ENCODE results near the gene JAM3. TPM values are rescaled to one million over a fixed set of nuclear protein-coding genes. Genes with fewer than 3 reads are reported as not detected.
"Not testable (repeated sequence)": the region's sequence is repeated elsewhere in the genome, so short reads cannot be mapped to it uniquely, and the experiment has no call there.

The JAM3 gene
- total RNA-seq, 2 experiments from 2014 or later: 24.9 to 26.8 TPM

DNA sequence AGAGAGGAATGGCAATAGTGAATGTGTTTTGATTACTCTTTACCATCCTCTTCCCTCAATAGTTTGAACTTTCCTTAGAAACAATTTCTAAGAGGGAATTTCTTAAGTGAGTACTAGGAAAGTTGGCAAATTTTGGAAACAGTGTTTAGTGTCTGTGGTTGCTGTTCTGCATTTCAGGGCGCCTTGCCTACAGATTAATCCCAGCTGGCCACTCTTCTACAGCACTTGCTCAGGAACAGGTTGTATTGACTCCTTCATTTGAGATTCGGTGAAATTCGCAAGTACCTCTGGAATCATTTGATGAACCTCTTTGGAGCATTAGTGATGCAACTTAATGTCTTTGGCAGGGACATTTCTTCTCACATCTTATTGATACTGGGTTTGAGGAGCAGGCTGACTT is 28.3 kb downstream of the JAM3 start:
- H3K27ac Mint-ChIP-seq: no peak overlapping the region

DNA sequence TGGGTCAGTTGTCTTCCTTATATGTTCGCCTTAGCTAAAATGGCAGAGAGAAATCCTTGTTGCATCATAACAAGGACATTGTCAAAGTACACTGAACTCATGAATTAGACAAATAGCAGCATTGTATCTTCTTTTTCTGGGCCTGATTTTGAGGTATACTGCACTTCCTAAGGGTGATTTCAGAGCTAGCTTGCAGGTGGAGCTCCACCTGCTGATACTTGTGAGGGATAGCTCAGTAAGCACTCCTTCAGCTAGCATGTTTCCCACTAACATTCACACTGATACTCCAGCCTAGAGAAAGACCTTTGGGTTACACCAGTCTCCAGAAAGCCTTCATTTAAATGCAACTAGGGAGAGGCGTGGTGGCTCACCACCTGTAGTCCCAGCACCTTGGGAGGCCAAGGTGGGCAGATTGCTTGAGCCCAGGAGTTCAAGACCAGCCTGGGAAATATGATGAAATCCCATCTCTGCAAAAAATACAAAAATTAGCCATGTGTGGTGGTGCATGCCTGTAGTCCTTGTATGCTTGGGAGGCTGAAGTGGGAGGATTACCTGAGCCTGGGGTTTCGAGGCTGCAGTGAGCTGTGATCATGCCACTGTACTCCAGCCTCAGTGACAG is 29.8 kb downstream of the JAM3 start:
- ATAC-seq (peak; percentile 67), DNase-seq (no peak)
- ChIA-PET CTCF (interaction anchor here (0.6 to 3.5 kb wide), 12 partner anchors 8 to 171 kb away, joined by 3 to 36 read pairs (median 4); no protein-coding TSS in a partner anchor), POLR2A (no interaction called here)
- peaks cover 2% of the 10 kb centered on the region for H3K4me1 Mint-ChIP-seq (ENCODE audit: low read depth)
- no peaks in the 10 kb centered on the region for H3K27me3 Mint-ChIP-seq
- TF ChIP-seq, protein P1, sequence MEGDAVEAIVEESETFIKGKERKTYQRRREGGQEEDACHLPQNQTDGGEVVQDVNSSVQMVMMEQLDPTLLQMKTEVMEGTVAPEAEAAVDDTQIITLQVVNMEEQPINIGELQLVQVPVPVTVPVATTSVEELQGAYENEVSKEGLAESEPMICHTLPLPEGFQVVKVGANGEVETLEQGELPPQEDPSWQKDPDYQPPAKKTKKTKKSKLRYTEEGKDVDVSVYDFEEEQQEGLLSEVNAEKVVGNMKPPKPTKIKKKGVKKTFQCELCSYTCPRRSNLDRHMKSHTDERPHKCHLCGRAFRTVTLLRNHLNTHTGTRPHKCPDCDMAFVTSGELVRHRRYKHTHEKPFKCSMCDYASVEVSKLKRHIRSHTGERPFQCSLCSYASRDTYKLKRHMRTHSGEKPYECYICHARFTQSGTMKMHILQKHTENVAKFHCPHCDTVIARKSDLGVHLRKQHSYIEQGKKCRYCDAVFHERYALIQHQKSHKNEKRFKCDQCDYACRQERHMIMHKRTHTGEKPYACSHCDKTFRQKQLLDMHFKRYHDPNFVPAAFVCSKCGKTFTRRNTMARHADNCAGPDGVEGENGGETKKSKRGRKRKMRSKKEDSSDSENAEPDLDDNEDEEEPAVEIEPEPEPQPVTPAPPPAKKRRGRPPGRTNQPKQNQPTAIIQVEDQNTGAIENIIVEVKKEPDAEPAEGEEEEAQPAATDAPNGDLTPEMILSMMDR (IDR thresholded peaks at IDR 0.05): peak; percentile 19
- intact Hi-C loops (cut with micrococcal nuclease): loop anchor here (2.0 kb wide), 1 partner anchor 48 kb away; no protein-coding TSS in a partner anchor
- no peak overlapping the region for H3K27ac Mint-ChIP-seq
- no peak overlapping the region for H3K4me3 Mint-ChIP-seq
- H3K36me3 Mint-ChIP-seq (ENCODE audit: low read depth): no peaks in the 10 kb centered on the region
- no peaks in the 10 kb centered on the region for H3K9me3 Mint-ChIP-seq

More for the DNA sequence above, 28.3 kb downstream of the JAM3 start:
- Mint-ChIP-seq H3K9me3 (no peaks in the 10 kb centered on the region), H3K36me3 (ENCODE audit: low read depth) (no peaks in the 10 kb centered on the region), H3K4me3 (no peak overlapping the region), H3K27me3 (no peaks in the 10 kb centered on the region), H3K4me1 (ENCODE audit: low read depth) (peaks cover 8% of the 10 kb centered on the region)
- DNase-seq (no peak), ATAC-seq (no peak)
- TF ChIP-seq, protein P1 (IDR thresholded peaks at IDR 0.05): no peak
- ChIA-PET POLR2A (no interaction called here), CTCF (interaction anchor here (1.5 to 3.5 kb wide), 2 partner anchors 46 to 170 kb away, joined by 3 to 36 read pairs; no protein-coding TSS in a partner anchor)
- intact Hi-C loops (cut with micrococcal nuclease): no loop called here

DNA sequence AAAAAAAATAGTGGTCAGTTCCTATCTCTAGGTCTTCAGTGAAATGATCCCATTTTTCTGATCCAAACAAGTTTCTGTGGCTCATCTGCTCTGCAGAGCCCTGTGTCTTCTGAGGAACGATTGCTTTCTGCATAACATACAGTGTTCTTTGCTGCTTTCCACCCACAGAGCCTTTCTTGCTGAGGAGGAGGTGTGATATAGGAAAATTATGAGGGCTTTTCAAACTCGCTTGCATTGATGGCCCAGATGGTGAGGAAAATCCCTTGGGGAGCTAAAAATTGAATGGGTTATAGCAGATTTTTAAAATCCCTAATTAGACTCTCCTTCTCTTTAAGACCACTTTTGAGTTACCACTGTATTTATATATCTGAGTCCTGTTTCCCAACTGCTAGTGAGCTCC is 31.3 kb downstream of the JAM3 start:
- no peak overlapping the region for H3K27ac Mint-ChIP-seq
- TF ChIP-seq, protein P1 (IDR thresholded peaks at IDR 0.05): no peak
- ATAC-seq (no peak), DNase-seq (no peak)
- H3K27me3 Mint-ChIP-seq: no peaks in the 10 kb centered on the region
- ChIA-PET CTCF (interaction anchor here (1.0 to 2.6 kb wide), 2 partner anchors 14 to 50 kb away, joined by 8 to 14 read pairs; no protein-coding TSS in a partner anchor), POLR2A (interaction anchor here (0.6 kb wide), 1 partner anchor 1066 kb away, joined by 3 read pairs; no protein-coding TSS in a partner anchor)
- intact Hi-C loops (cut with micrococcal nuclease): no loop called here
- no peaks in the 10 kb centered on the region for H3K36me3 Mint-ChIP-seq (ENCODE audit: low read depth)
- H3K4me1 Mint-ChIP-seq (ENCODE audit: low read depth): peaks cover 2% of the 10 kb centered on the region
- H3K9me3 Mint-ChIP-seq: no peaks in the 10 kb centered on the region
- no peak overlapping the region for H3K4me3 Mint-ChIP-seq

DNA sequence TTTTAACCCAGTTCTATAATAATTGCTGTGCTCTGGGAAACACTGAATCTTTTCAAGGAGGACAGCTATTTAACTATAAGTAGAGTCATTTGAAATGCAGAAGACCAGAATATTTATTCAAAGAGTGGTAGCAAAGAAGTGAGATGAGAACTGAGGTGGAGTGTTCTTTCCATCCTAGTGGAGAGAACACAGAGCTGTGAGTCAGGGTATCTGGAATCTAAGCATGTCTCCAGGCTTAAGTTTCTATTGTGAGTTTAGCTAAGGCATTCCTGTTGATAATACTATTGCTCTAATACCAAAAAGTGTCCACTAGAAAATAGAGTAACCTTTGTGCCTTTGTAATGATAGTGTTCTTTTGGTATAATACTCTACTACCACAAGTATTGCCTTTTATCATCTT is 32.4 kb downstream of the JAM3 start:
- H3K9me3 Mint-ChIP-seq: no peaks in the 10 kb centered on the region
- no peak overlapping the region for H3K27ac Mint-ChIP-seq
- intact Hi-C loops (cut with micrococcal nuclease): no loop called here
- DNase-seq (no peak), ATAC-seq (no peak)
- TF ChIP-seq, protein P1 (IDR thresholded peaks at IDR 0.05): no peak
- no peaks in the 10 kb centered on the region for H3K27me3 Mint-ChIP-seq
- ChIA-PET POLR2A (no interaction called here), CTCF (interaction anchor here (1.5 kb wide), 1 partner anchor 51 kb away, joined by 8 read pairs; no protein-coding TSS in a partner anchor)
- H3K4me3 Mint-ChIP-seq: no peak overlapping the region
- peaks cover 2% of the 10 kb centered on the region for H3K4me1 Mint-ChIP-seq (ENCODE audit: low read depth)
- peaks cover 1% of the 10 kb centered on the region for H3K36me3 Mint-ChIP-seq (ENCODE audit: low read depth)

DNA sequence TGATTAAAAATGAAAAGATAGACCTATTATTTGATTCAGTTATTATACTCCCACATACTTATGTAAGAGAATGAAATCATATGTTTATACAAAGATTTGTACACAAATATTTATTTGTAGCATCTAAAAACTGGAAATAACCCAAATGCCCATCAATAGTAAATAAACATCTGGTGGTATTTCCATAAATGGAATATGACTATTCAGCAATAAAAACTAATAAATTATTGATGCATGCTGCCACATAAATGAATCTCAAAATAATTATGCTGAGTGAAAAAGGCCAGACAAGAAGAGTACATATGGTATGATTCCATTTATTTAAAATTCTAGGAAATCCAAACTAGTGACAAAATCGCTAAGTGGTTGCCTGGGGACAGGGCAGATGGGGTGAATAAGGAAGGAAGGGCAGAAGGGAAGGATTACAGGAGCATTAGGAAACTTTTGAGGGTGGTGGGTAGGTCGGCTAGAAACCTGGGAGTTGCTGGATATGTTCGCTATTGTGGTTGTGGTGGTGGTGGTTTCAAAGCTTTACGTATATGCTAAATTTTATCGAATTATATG is 41.5 kb downstream of the JAM3 start:
- CTCF ChIA-PET: no interaction called here
- no peak for ATAC-seq
- intact Hi-C loops (cut with micrococcal nuclease): no loop called here

DNA sequence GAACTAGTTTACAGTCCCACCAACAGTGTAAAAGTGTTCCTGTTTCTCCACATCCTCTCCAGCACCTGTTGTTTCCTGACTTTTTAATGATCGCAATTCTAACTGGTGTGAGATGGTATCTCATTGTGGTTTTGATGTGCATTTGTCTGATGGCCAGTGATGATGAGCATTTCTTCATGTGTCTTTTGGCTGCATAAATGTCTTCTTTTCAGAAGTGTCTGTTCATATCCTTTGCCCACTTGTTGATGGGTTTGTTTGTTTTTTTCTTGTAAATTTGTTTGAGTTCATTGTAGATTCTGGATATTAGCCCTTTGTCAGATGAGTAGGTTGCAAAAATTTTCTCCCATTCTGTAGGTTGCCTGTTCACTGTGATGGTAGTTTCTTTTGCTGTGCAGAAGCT is 44.9 kb downstream of the JAM3 start:
- intact Hi-C loops (cut with micrococcal nuclease); H3K27ac Mint-ChIP-seq; H3K4me3 Mint-ChIP-seq; POLR2A ChIA-PET; CTCF ChIA-PET; H3K4me1 Mint-ChIP-seq (ENCODE audit: low read depth); ATAC-seq; DNase-seq; H3K27me3 Mint-ChIP-seq; H3K9me3 Mint-ChIP-seq; H3K36me3 Mint-ChIP-seq (ENCODE audit: low read depth): not testable (repeated sequence)

More for the DNA sequence above, 41.5 kb downstream of the JAM3 start:
- no peak for DNase-seq
- H3K4me3 Mint-ChIP-seq: no peak overlapping the region
- peaks cover 11% of the 10 kb centered on the region for H3K36me3 Mint-ChIP-seq (ENCODE audit: low read depth)
- no peaks in the 10 kb centered on the region for H3K27me3 Mint-ChIP-seq
- TF ChIP-seq, protein P1 (IDR thresholded peaks at IDR 0.05): no peak
- H3K27ac Mint-ChIP-seq: no peak overlapping the region
- POLR2A ChIA-PET: no interaction called here
- peaks cover 12% of the 10 kb centered on the region for H3K9me3 Mint-ChIP-seq
- H3K4me1 Mint-ChIP-seq (ENCODE audit: low read depth): no peaks in the 10 kb centered on the region
